HG03159 (cell line): ENCODE data around the gene LHFPL3.

Source experiments
- ATAC-seq: cut with Tn5 transposase; IDR thresholded peaks from one replicate; pipeline ENCODE4 v1.9.1; 2021; ENCODE audit warnings: mild to moderate bottlenecking, moderate library complexity; ENCODE audit not compliant: unreplicated experiment

The LHFPL3 gene

GRCh38 chr7:104883718-104884452 lies 555.5 kb downstream of the LHFPL3 start:
- peak; percentile 75 for ATAC-seq

DNA sequence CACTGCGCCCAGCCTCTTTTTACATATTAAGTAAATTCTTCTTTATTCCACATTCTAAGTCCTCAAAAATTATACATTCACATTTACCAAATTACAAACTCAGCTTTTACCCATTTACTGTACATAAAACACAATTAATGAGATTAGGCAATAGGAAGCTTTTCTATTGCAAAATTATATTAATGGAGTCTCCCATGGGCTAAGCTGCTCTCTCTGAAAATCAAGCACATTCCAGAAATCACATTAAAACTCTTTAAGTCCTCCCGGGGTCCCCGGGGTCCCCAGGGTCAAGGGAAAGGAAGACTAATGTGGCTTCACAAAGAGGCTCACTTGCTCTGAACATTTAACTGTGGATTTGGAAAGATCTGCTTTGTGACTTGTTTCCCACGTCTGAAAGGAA lies 558.2 kb downstream of the LHFPL3 start:
- no peak for ATAC-seq

GRCh38 chr7:104890216-104890615 lies 561.8 kb downstream of the LHFPL3 start:
- ATAC-seq, result no peak

DNA sequence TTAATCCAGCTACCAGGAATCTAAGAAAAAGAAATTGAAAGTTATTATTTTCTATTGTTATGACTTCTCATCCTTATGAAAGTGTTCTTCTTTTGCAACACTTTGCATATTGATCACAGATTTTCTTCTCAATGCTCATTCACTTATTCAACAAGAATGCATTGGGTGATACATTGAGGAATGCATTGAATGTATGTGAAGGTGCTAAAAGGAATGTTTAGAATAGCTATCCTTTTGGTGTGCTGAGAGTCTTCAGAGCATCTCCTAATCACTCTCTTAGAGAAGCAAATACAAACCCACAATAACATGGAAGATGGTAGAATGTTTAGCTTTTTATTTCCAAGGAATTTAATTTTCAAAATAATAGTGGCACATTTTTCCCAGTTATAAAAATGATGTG lies 563.5 kb downstream of the LHFPL3 start:
- no peak for ATAC-seq

DNA sequence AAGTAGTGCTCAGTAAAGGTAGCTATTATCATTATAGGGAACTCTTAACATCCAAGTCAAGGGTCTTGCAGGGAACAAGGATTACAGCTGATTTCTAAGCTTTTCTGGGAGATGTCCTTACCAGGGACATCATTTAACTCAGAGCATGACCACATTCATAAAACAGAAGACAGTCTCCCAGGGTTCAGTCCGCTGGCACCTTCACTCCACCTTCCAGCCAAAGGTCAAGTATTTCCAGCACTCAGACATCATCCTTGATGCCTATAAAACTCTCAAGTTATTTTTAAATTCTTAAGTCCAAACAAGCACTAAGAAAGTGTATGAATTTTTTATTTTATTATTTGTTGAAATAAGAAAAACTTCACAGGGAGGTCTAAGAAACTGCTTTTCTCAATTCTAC lies 565.9 kb downstream of the LHFPL3 start:
- ATAC-seq, result no peak

DNA sequence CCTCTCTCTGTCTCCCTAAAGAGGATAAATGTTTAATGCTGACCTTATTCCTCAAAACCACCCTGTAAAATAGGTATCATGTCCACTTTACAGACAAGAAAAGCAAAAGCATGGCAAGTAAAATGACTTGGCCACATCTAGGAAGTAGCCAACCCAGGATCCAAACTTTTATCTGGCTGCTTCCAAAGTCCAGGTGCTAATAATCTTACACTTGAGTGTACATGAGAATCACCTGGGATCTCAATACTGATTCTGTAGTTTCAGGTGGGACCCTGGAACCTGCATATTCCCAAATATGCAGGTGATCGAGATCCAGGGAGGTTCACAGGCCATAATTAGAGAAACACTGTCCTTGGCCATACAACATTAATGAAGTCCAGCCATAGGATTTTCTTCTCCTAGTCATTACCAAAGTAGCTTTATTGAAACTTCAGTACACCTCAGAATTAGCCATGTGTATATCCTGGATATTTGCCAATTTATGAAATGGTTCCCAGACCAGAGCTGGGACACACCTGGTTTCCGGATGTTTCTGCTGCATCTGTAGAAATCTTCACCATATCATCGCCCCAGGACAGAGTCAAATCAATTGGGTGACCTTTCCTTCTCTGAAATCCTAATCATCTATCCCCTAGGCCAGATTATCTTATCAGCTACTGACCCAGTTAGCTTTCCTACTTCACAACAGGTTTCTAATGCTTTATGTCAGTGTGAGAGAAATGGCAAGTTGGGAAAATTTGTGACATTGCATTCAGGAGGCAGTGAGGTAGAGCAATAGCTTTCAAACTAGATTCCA lies 566.5 kb downstream of the LHFPL3 start:
- ATAC-seq, result no peak

GRCh38 chr7:104895522-104896236 lies 567.3 kb downstream of the LHFPL3 start:
- no peak for ATAC-seq

- no peak for ATAC-seq
Observed at GRCh38 chr7:104898434-104898833, 570.0 kb downstream of the LHFPL3 start.

DNA sequence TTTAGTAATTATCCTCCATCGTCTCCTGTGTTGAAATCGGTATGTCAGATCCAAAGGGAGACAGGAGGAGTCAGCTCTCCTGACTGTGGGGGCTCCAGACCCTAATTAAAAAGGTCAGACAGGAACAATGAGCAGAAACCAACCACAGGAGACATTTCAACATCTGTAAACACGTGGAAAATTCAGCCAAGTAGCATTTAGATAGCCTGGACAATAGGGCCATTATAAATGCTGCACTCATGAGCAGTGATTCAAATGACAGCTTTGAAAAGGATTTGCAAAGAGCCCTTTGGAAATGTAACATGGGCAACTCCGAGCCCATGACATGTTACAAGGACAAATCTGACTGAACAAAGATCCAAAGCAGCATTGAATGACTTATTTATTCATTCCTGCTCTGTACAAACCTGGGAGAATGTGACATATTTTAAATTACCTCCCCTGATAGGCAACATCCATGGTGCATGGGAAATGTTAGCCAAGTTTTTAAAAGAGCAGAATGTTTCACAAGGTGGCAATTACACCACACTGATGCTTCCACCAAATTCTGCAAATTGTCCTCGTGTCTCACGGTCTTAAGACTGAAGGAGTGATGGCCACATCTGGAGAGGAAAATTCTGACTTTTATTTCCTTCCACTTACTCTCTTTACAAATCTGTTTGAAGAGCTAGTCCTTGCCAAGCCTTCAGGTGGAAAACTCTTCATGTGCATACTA lies 572.3 kb downstream of the LHFPL3 start:
- ATAC-seq, result no peak

DNA sequence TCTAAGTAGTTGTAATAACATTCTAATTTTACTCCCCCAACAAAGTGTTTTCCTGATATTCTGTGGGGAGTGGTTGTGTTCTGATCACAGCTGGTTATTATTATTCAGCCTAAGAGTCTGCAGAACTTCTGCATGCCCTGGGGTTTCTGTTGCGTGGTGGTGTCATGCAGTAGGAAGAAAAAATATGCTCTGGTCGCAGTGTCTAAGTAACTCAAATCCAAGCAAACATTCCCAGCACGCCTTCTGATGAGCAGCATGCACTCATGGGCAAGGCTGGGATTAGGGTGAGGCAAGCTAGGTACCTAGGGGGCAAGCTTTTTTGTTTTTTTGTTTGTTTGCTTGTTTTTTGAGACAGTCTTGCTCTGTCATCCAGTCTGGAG lies 572.8 kb downstream of the LHFPL3 start:
- no peak for ATAC-seq

- no peak for ATAC-seq
Observed at GRCh38 chr7:104902183-104902582, 573.8 kb downstream of the LHFPL3 start.

DNA sequence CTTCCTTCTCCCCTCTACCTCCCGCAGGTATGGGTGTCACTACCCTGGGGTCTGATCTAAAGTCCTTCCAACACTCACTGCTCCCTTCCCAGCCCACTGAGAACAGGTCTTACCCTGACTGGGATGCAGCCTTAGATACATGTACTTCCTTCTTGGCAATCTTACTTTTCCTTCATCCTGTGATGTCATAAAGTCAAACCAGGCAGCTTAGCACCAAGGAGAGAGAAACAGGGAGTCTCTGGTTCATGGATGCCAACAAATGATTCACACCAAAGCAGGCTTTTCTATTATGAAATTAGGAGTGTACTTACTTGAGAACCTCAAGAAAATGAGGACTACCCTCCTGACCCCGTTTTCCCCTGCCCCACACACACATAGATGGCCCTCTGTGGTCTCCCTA lies 574.6 kb downstream of the LHFPL3 start:
- ATAC-seq, result no peak

- ATAC-seq, result no peak
Observed at GRCh38 chr7:104903846-104904245, 575.4 kb downstream of the LHFPL3 start.

- no peak for ATAC-seq
Observed at GRCh38 chr7:104906032-104906431, 577.6 kb downstream of the LHFPL3 start.

DNA sequence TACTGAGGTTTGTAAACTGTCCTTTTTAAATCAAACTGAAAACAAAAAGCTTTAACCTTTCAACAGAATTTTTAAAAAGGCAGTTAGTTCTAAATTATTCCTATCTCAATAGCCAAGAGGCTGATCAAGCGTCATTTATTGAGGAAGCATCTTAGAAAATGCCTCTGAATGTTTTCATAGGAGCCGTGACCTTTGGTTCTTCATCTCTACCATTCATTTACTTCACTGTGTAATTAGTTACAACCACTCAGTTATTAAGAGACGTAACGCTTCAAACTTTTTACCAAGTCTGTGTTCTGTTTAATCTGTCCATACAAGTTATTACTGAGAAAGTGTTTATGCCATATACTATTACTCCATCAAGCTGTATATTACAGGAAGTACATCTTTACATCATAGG lies 578.2 kb downstream of the LHFPL3 start:
- no peak for ATAC-seq

GRCh38 chr7:104908636-104909035 lies 580.2 kb downstream of the LHFPL3 start:
- ATAC-seq, result no peak

GRCh38 chr7:104909096-104909495 lies 580.7 kb downstream of the LHFPL3 start:
- no peak for ATAC-seq

DNA sequence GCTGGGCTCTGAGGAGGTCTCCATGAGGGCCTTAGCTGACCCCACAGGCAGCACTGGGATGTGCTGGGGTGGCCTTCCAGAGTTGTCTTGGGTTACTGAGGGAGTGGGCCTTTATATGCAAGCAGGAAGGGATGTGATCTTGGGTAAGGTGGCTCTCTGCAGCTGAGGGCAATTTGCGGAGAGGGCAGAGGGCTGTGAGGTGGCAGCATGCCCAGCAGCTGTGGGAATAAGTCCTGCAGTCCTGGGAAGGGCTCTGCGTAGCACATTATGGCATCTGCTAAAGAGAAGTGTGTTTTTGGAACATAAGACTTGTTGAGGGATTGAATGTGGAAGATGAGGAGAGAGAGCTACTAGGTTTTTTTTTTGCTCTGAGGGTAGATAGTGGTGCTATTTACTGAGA lies 586.0 kb downstream of the LHFPL3 start:
- ATAC-seq, result no peak

DNA sequence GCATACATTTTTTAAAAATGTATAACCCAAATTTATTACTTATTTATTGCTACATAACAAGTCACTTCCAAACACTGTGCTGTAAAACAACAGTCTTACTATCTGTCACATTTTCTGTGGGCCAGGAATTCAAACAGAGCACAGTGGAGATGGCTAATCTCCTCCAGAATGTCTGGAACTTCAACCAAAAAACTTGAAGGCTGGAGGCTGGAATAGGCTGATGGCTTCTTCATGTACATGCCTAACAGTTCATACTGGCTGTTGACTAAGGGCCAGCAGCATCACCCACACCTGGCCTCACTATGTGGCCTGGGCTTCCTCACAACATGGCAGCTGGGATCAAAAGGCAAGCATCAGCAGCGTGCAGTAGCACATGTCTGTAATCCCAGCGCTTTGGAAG lies 593.2 kb downstream of the LHFPL3 start:
- ATAC-seq, result no peak

- peak; percentile 11 for ATAC-seq
Observed at GRCh38 chr7:104922182-104923009, 594.0 kb downstream of the LHFPL3 start.
